Loucy (cell line): ENCODE measurements around the gene SAE1.

ENCODE experiments used
- H2AFZ ChIP-seq: fragments of 200-600 bp; sonication (generic); 2 replicates; pipeline ENCODE4 v1.6.0; 2016; ENCODE audit warnings: antibody characterized with exemption, mild to moderate bottlenecking, low read length, moderate library complexity
- H3F3A ChIP-seq: fragments of 200-600 bp; 2 replicates; pipeline ENCODE4 v1.6.0; 2016; ENCODE audit warnings: antibody characterized with exemption, low read depth, mild to moderate bottlenecking
- H3K27me3 ChIP-seq: fragments of 200-600 bp; sonication (generic); 2 replicates; pipeline ENCODE4 v1.6.1; 2014; ENCODE audit warnings: low read length, mild to moderate bottlenecking; ENCODE audit not compliant: insufficient read depth, poor library complexity, severe bottlenecking
- H3K36me3 ChIP-seq: fragments of 200-600 bp; sonication (generic); 2 replicates; pipeline ENCODE4 v1.6.1; 2016; ENCODE audit warnings: low read length; ENCODE audit not compliant: insufficient read depth
- H3K4me1 ChIP-seq: fragments of 200-600 bp; sonication (generic); 2 replicates; pipeline ENCODE4 v1.5.1; 2014; ENCODE audit warnings: low read length, mild to moderate bottlenecking; ENCODE audit not compliant: insufficient read depth, poor library complexity, severe bottlenecking
- H3K4me2 ChIP-seq: fragments of 200-600 bp; sonication (generic); 2 replicates; pipeline ENCODE4 v1.6.0; 2014; ENCODE audit warnings: antibody characterized with exemption, low read length, low read depth, mild to moderate bottlenecking; ENCODE audit not compliant: poor library complexity, severe bottlenecking
- H3K4me3 ChIP-seq: fragments of 200-600 bp; sonication (generic); 2 replicates; pipeline ENCODE4 v1.5.1; 2014; ENCODE audit warnings: low read length, mild to moderate bottlenecking, mixed read lengths; ENCODE audit not compliant: poor library complexity, severe bottlenecking
- H3K79me2 ChIP-seq: fragments of 200-600 bp; sonication (generic); 2 replicates; pipeline ENCODE4 v1.6.1; 2014; ENCODE audit warnings: low read length; ENCODE audit not compliant: insufficient read depth
- H3K9ac ChIP-seq: fragments of 200-600 bp; sonication (generic); 2 replicates; pipeline ENCODE4 v1.6.0; 2014; ENCODE audit warnings: mild to moderate bottlenecking, low read depth, low read length, moderate library complexity; ENCODE audit not compliant: poor library complexity, severe bottlenecking
- H3K9me2 ChIP-seq: fragments of 200-600 bp; sonication (generic); replicated peaks from 2 replicates; pipeline ENCODE4 v1.6.1; 2016; ENCODE audit warnings: low read depth, low read length, mixed read lengths
- H3K9me3 ChIP-seq: fragments of 200-600 bp; sonication (generic); 2 replicates; pipeline ENCODE4 v1.6.1; 2014; ENCODE audit warnings: mild to moderate bottlenecking, antibody characterized with exemption, low read length, low read depth; ENCODE audit not compliant: insufficient read depth
- H4K20me1 ChIP-seq: fragments of 200-600 bp; sonication (generic); 2 replicates; pipeline ENCODE4 v1.6.0; 2014; ENCODE audit warnings: antibody characterized with exemption, low read length, mild to moderate bottlenecking; ENCODE audit not compliant: insufficient read depth, poor library complexity, severe bottlenecking
- EZH2phosphoT487 ChIP-seq: fragments of 200-600 bp; IDR thresholded peaks from 2 replicates; pipeline ENCODE4 v1.6.1; 2018; ENCODE audit warnings: antibody characterized with exemption, mild to moderate bottlenecking, moderate library complexity, borderline replicate concordance
- TF ChIP-seq, protein P1 (sequence below): fragments of 200-600 bp; sonication (generic); conservative IDR thresholded peaks from 2 replicates; pipeline ENCODE4 v1.5.1; 2014; ENCODE audit warnings: mild to moderate bottlenecking, antibody characterized with exemption, low read length

Gene SAE1

DNA sequence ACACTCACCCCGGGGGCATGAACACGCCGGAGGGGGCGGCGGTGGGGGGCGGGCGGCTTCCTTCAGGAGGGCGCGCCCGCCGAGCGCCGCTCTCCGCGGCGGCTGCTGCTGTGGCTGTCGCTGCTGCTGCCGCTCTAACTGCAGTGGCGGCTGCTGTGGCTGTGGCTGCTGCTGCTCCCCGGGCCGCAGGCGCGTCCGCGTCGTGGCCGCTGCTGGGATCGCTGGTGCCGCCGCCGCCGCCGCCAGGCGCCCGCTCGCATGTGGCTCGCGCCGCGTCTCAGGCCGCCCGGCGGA is 100.2 kb downstream of the SAE1 start, which contains the start of gene BBC3:
Gene BBC3, minus strand, starts transcription at position 279 of the 294 bp plus-strand sequence. CDS start 2,768 bp downstream, outside the sequence.
- Histone ChIP-seq H3K36me3 (no peaks in the 10 kb centered on the region), H3F3A (no peaks in the 10 kb centered on the region), H3K4me1 (peaks cover 31% of the 10 kb centered on the region), H3K79me2 (0 out of 2 replicates have a peak, but pooled peaks cover 4% of the 10 kb centered on the region), H3K9me2 (no peaks in the 10 kb centered on the region), H3K27me3 (no peaks in the 10 kb centered on the region), H3K9ac (peak within 1 kb of the TSS; percentile 94), H4K20me1 (no peaks in the 10 kb centered on the region), H3K4me2 (peak within 1 kb of the TSS; percentile 97), H2AFZ (no peak within 1 kb of the TSS), H3K4me3 (peak within 1 kb of the TSS; percentile 97), H3K9me3 (no peaks in the 10 kb centered on the region)
- TF ChIP-seq, protein P1, sequence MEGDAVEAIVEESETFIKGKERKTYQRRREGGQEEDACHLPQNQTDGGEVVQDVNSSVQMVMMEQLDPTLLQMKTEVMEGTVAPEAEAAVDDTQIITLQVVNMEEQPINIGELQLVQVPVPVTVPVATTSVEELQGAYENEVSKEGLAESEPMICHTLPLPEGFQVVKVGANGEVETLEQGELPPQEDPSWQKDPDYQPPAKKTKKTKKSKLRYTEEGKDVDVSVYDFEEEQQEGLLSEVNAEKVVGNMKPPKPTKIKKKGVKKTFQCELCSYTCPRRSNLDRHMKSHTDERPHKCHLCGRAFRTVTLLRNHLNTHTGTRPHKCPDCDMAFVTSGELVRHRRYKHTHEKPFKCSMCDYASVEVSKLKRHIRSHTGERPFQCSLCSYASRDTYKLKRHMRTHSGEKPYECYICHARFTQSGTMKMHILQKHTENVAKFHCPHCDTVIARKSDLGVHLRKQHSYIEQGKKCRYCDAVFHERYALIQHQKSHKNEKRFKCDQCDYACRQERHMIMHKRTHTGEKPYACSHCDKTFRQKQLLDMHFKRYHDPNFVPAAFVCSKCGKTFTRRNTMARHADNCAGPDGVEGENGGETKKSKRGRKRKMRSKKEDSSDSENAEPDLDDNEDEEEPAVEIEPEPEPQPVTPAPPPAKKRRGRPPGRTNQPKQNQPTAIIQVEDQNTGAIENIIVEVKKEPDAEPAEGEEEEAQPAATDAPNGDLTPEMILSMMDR = no peak
- TF ChIP-seq EZH2phosphoT487 = no peak

DNA sequence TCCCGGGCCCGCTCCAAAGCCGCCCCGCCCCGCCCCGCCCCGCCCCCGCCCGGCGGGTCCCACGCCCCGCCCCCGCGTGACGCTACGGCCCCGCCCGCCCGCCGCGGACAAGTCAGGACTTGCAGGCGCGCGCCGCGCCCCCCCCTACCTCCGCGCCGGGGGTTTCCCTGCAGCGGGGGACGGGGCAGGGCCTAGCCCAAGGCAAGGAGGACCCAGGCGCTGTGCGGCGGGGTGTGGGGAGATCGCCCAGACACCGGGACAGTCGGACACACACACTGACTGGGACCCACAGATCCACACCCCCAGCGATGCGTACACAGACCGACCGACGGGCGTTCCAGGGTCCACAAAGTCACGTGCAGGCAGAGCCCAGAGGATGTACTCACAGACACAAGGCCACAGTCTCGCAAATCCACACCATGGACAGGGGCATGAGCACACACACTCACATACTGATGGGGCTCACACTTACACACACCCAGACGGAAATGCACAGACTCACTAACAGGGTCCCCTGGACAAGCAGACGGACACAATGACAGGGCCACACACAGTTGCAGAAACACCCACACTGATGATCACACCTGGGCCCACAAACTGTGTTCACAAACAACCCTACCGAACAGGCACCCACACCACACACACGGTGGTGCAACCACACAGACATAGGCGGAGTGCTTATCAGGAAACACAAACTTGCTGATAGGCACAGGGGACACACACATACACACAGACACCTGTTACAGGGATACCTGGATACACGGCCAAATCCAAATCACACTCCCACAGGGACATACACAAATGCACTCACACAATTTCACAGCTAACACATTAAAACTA is 100.8 kb downstream of the SAE1 start:
- peaks cover 29% of the 10 kb centered on the region for H3K4me1 ChIP-seq
- H3K36me3 ChIP-seq = no peaks in the 10 kb centered on the region
- H3K79me2 ChIP-seq = 0 out of 2 replicates have a peak, but pooled peaks cover 4% of the 10 kb centered on the region
- no peaks in the 10 kb centered on the region for H4K20me1 ChIP-seq
- H3F3A ChIP-seq = no peaks in the 10 kb centered on the region
- no peaks in the 10 kb centered on the region for H3K9me2 ChIP-seq
- H3K9ac ChIP-seq = peak overlapping the region; percentile 83
- H3K27me3 ChIP-seq = no peaks in the 10 kb centered on the region
- TF ChIP-seq, protein P1 = no peak
- no peak for TF ChIP-seq EZH2phosphoT487
- no peaks in the 10 kb centered on the region for H3K9me3 ChIP-seq
- no peak overlapping the region for H2AFZ ChIP-seq
- peak overlapping the region; percentile 97 for H3K4me3 ChIP-seq
- H3K4me2 ChIP-seq = peak overlapping the region; percentile 97

- Histone ChIP-seq H2AFZ (no peak overlapping the region), H3K4me3 (no peak overlapping the region)
- no peak for TF ChIP-seq EZH2phosphoT487
- TF ChIP-seq, protein P1 = no peak
Observed at GRCh38 chr19:47232422-47233211, 102.0 kb downstream of the SAE1 start.

More at GRCh38 chr19:47232422-47233211, 102.0 kb downstream of the SAE1 start:
- Histone ChIP-seq H3K4me1 (peaks cover 22% of the 10 kb centered on the region), H3F3A (no peaks in the 10 kb centered on the region), H3K79me2 (0 out of 2 replicates have a peak, but pooled peaks cover 4% of the 10 kb centered on the region), H3K9me3 (no peaks in the 10 kb centered on the region), H3K27me3 (no peaks in the 10 kb centered on the region), H3K9ac (peak overlapping the region; percentile 67), H4K20me1 (no peaks in the 10 kb centered on the region), H3K4me2 (no peak overlapping the region), H3K36me3 (no peaks in the 10 kb centered on the region), H3K9me2 (no peaks in the 10 kb centered on the region)
